ENCODE data around the gene TSPAN14. TPM values are rescaled to one million over a fixed set of nuclear protein-coding genes. Genes with fewer than 3 reads are reported as not detected.

TSPAN14 gene
- total and polyA plus RNA-seq, 2 of the 13 experiments (the other 11 are each of a cell fraction or from before 2014, with no cell fraction given) = 24.1 to 80.6 TPM

GRCh38 chr10:80457554-80458262, 3.6 kb downstream of the TSPAN14 start (continued):
- TF ChIP-seq NR2F6 (IDR thresholded peaks at IDR 0.05) (no peak), NR2F6 (CRISPR knock-in tag; IDR thresholded peaks at IDR 0.05) (no peak), HOXA5 (CRISPR knock-in tag; IDR thresholded peaks at IDR 0.05) (no peak), TBX2 (CRISPR knock-in tag; IDR thresholded peaks at IDR 0.05; ENCODE audit: borderline replicate concordance) (0 out of 2 replicates have a peak, but pooled peaks have one; percentile 31), KLF6 (CRISPR knock-in tag; IDR thresholded peaks at IDR 0.05) (no peak), ZFP91 (CRISPR knock-in tag; IDR thresholded peaks at IDR 0.05; ENCODE audit: borderline replicate concordance) (0 out of 2 replicates have a peak, but pooled peaks have one; percentile 27), MAX (IDR thresholded peaks at IDR 0.05) (no peak), CAMTA2 (CRISPR knock-in tag; IDR thresholded peaks at IDR 0.05; ENCODE audit: borderline replicate concordance) (no peak), HOXA3 (CRISPR knock-in tag; IDR thresholded peaks at IDR 0.05) (no peak), ZSCAN20 (CRISPR knock-in tag; IDR thresholded peaks at IDR 0.05; ENCODE audit: borderline replicate concordance) (no peak), JARID2 (CRISPR knock-in tag; IDR thresholded peaks at IDR 0.05; ENCODE audit: insufficient replicate concordance) (no peak), DPF2 (CRISPR knock-in tag; IDR thresholded peaks at IDR 0.05; ENCODE audit: borderline replicate concordance, low read depth) (no peak), ZFYVE20 (CRISPR knock-in tag; IDR thresholded peaks at IDR 0.05; ENCODE audit: borderline replicate concordance, low read depth) (no peak), ZNF792 (CRISPR knock-in tag; IDR thresholded peaks at IDR 0.05) (no peak), HOXA9 (CRISPR knock-in tag; IDR thresholded peaks at IDR 0.05; ENCODE audit: borderline replicate concordance) (no peak), RFXANK (CRISPR knock-in tag; IDR thresholded peaks at IDR 0.05) (no peak), ZFY (CRISPR knock-in tag; IDR thresholded peaks at IDR 0.05) (peak; percentile 36; the same call in 1 of the 2 replicates), ZNF12 (CRISPR knock-in tag; IDR thresholded peaks at IDR 0.05) (peak; percentile 96), TEAD2 (CRISPR knock-in tag; IDR thresholded peaks at IDR 0.05) (no peak), ZNF850 (CRISPR knock-in tag; conservative IDR thresholded peaks at IDR 0.05) (no peak), LRRFIP1 (CRISPR knock-in tag; conservative IDR thresholded peaks at IDR 0.05) (no peak), ZNF20 (CRISPR knock-in tag; IDR thresholded peaks at IDR 0.05) (no peak)
- TF ChIP-seq, protein P1, sequence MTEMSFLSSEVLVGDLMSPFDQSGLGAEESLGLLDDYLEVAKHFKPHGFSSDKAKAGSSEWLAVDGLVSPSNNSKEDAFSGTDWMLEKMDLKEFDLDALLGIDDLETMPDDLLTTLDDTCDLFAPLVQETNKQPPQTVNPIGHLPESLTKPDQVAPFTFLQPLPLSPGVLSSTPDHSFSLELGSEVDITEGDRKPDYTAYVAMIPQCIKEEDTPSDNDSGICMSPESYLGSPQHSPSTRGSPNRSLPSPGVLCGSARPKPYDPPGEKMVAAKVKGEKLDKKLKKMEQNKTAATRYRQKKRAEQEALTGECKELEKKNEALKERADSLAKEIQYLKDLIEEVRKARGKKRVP (CRISPR knock-in tag; IDR thresholded peaks at IDR 0.05) = no peak
